GM12891 (cell line): ENCODE data around the gene PI4KB.
"Not testable (repeated sequence)": the region's sequence is repeated elsewhere in the genome, so short reads cannot be mapped to it uniquely, and the experiment has no call there.

ENCODE experiments used
- POLR2A ChIP-seq: IDR thresholded peaks from 2 replicates; pipeline ENCODE4 v1.6.1; 2011; ENCODE audit warnings: low read depth, low read length, control low read depth
- SPI1 ChIP-seq: IDR thresholded peaks from 2 replicates; pipeline ENCODE4 v1.6.1; 2011; ENCODE audit warnings: low read depth, low read length, control low read depth
- TAF1 ChIP-seq: IDR thresholded peaks from 2 replicates; pipeline ENCODE4 v1.6.1; 2011; ENCODE audit warnings: low read depth, low read length, control low read depth

- TF ChIP-seq SPI1, POLR2A, TAF1: not testable (repeated sequence)
Observed at GRCh38 chr1:151350323-151350722, 23.1 kb upstream of the PI4KB start.
